WI38 (cell line): ENCODE results near the gene GJD2.

Experiments
- H3K4me3 ChIP-seq: 2 replicates; pipeline ENCODE4 v1.5.1; 2011; ENCODE audit warnings: low read depth, mild to moderate bottlenecking, control low read depth, low read length
- CTCF ChIP-seq: IDR thresholded peaks from 2 replicates; pipeline ENCODE4 v1.5.1; 2012; ENCODE audit warnings: low read depth, mild to moderate bottlenecking, control low read depth, low read length

The GJD2 gene

GRCh38 chr15:34701536-34701935 lies 53.3 kb downstream of the GJD2 start:
- no peak overlapping the region for H3K4me3 ChIP-seq
- no peak for TF ChIP-seq CTCF
